Measurements from ENCODE around the gene ASAP3.

The ASAP3 gene

GRCh38 chr1:23422241-23422877, 61.6 kb downstream of the ASAP3 start:
- DNase-seq, result peak; percentile 94

- DNase-seq, result peak; percentile 75
These were observed 62.2 kb downstream of the ASAP3 start for GRCh38 chr1:23421753-23422240.

DNA sequence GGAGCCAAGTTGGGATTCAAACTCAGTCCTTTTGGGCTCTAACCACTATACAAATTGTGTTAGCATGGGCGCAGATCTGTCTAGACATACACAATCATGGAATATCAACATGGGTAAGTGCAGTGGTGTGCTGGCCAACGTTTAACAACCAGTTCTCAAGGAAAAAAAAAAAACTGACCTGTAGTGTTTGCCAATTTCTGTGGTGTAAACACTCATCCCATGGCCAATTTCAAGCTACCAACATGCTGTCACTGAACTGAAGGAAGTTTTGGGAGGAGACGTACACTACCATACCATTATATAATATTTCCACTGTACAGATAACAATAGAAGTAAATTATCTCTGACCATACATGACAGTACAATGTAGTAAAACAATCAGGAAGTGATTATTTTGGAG, 62.6 kb downstream of the ASAP3 start:
- no peak for DNase-seq

- DNase-seq, result no peak
These were observed 63.2 kb downstream of the ASAP3 start for GRCh38 chr1:23420778-23421177.

- DNase-seq, result no peak
These were observed 64.8 kb downstream of the ASAP3 start for GRCh38 chr1:23419180-23419579.

- DNase-seq, result no peak
These were observed 66.4 kb downstream of the ASAP3 start for GRCh38 chr1:23417570-23417969.

- DNase-seq, result no peak
These were observed 67.0 kb downstream of the ASAP3 start for GRCh38 chr1:23416964-23417363.

DNA sequence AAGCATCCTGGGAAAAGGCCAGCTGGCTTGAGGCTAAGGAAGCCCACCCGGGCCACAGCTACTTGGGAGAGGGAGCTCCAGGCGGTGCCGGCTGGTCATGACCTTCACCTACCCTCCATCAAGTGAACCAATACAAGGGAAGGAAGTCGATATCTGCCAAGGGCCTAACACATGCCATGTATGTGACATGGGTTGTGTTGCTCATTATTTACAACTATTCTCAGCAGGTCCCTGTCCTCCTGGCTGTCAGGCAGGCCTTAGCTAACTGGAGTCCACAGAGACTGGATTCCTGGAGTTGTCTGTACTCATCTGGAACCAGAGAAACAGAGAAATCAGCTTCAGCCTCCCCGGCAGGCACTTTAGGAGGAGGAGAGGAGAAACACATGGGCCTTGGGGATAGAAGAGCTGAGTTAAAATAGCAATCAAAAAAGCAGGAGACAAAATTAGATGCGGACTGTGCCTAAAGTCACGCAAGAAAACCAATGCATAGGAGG, 75.1 kb downstream of the ASAP3 start:
- no peak for DNase-seq

GRCh38 chr1:23407016-23407630, 76.9 kb downstream of the ASAP3 start:
- DNase-seq, result peak; percentile 13

DNA sequence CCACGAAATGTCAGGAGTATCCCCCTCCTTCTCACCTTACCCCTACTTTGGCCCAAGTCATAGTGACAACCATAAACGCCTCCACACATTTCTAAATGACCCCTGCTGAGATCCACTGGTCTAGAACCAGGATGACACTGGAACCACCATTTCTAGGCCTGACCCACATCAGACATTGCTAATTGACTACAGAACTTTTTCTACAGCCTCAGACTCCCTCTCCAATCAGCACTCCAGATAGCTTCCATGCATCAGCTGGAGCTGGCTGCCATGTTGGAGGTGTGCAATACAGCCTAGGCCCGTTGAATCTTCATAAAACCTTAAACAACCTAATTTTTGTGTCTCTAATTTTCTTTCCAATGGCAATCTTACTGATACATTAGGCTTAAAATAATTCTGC, 78.0 kb downstream of the ASAP3 start:
- no peak for DNase-seq

- DNase-seq, result peak; percentile 89
These were observed 80.1 kb downstream of the ASAP3 start for GRCh38 chr1:23403735-23404486.

DNA sequence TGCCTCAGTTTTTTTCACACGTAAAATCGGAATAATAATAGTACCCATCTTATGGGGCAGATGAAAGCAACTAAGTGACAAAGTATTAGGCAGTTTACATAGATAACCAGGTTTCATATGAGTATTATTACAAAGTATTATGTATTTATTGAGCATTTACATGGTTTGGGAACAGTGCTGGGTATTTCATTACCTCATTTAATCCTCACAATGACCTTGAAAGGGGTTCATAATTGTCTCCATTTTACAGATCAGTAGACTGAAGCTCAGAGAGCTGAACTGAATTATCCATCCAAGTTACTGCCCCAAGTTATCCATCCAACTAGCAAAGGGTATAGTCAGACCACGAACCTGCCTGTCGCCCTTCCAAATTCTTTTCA, 80.6 kb downstream of the ASAP3 start:
- DNase-seq, result no peak

DNA sequence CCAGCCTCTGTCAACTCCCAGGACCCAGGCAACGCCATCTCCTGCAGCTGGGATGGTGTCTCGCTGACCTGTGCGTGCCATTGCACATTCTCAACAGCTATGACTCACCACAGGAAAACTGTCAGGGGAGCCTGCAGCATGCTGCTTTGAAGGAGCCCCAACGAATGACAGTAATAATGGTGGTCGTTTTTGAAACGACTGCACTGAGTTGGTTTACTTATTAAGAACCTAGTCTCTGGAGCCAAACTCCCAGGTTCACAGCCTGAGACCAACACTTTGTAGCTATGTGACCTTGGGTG, 81.0 kb downstream of the ASAP3 start:
- DNase-seq, result peak; percentile 21

- DNase-seq, result no peak
These were observed 81.5 kb downstream of the ASAP3 start for GRCh38 chr1:23402286-23403037.

GRCh38 chr1:23401313-23401712, 82.7 kb downstream of the ASAP3 start:
- no peak for DNase-seq

DNA sequence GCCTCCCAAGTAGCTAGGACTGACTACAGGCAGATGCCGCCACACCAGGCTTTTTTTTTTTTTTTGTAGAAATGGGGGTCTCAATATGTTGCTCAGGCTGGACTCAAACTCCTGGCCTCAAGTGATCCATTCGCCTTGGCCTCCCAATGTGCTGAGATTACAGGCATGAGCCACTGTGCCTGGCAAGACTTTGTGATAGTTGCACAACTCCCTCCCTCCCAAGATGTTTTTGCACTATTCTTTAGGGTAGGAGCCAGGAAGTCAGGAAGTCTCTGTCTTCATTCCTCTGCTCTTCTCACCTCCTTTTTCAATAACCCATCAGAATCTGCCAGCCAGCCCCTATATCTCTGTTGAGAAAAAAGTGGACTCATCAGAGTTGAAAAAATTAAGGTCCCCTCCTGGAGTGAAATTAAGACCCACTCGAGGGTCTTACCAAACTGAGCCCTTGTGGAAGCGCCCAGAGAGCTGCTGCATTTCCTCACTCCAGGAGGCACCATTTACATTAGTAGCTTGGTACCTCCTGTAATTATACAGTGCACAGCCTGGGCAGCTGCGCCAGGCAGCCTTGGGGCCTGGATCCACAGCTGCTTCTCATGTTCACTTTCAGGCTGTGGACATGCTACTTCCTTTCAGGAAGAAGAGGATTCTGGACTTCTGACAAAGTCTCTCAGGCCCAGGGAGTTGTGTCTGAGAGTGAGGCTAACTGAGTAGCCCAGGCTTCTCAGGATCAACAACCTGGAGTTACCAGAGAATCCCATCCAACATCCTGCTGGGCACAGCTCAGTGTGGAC, 83.5 kb downstream of the ASAP3 start:
- DNase-seq, result peak; percentile 39

GRCh38 chr1:23399229-23399628, 84.8 kb downstream of the ASAP3 start:
- DNase-seq, result no peak

- DNase-seq, result no peak
These were observed 86.1 kb downstream of the ASAP3 start for GRCh38 chr1:23397908-23398307.

DNA sequence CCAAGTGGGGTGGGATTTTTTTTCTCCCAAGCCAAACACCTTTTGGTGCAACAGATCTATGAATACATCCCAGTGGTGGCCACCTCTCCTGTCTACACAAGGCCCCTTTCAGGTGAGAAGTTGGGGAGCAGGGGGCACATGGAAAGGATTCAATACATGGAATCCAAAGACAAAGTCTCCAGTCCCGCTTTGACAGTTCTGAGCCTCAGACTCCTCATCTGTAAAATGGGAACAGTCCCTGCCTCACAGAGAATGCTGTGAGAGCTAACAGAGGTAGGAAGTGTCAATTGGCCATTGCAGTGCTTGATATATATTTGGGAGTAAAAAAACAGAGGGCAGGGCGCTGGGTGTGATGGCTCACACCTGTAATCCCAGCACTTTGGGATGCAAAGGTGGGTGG, 87.6 kb downstream of the ASAP3 start:
- DNase-seq, result no peak

GRCh38 chr1:23395849-23396248, 88.1 kb downstream of the ASAP3 start:
- no peak for DNase-seq

DNA sequence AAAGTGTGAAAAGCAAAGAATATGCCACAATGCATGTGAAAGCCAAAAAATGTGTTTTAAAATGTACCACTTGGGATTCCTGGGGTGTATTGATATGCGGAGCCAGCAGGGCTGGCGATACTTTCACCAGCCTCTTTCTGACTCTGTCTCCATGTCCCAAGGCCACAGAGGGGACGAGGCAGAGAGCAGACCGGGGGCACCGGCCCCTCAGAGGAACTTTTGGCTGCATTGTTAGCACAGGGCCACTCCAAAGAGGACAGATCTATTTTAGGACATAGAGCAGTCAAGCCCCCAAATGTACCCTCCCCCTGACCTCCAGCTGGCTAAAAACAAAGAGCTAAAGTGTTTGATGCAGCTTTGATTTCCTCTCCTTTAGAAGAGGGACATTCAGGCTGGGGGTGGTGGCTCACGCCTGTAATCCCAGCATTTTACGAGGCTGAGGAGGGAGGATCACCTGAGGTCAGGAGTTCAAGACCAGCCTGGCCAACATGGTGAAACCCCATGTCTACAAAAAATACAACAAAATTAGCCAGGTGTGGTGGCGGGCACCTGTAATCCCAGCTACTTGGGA, 88.7 kb downstream of the ASAP3 start:
- peak; percentile 65 for DNase-seq

DNA sequence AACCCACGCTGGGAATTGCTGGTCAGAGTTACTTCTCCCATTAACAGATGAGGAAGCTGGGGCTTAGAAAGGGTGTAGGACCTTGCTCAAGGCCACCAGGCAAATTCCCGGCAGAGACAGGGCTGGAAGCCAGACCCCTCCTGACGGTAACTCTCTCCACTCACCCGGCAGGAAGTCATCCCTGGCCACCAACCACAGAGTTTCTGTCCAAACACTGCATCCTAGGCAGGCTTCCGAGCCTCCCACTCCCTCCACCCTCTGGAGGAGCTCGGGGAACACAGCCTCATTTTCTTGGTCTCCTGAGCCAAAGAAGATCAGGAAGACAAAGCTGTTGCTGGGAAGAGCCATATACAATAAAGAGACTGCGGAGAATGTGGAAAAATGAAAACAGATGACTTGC, 89.3 kb downstream of the ASAP3 start:
- DNase-seq, result peak; percentile 92

Measured in right hindlimb (tissue), 1 donor.